KBM-7 (cell line): Measurements from ENCODE around the gene TTF2.
"Not testable (repeated sequence)": the region's sequence is repeated elsewhere in the genome, so short reads cannot be mapped to it uniquely, and the experiment has no call there.

Experiments
- DNase-seq: peaks from one replicate; pipeline ENCODE4 v3.0.0-alpha.2; 2015
- in situ Hi-C: fragments of 300-500 bp; cut with MboI; formaldehyde crosslinking; loops from 2 replicates; pipeline ENCODE4 v1.14.3; 2020; ENCODE audit warnings: low sequenced_read_pairs, low pct_unique_long_range_greater_than_20kb, mixed read lengths

TTF2 gene

DNA sequence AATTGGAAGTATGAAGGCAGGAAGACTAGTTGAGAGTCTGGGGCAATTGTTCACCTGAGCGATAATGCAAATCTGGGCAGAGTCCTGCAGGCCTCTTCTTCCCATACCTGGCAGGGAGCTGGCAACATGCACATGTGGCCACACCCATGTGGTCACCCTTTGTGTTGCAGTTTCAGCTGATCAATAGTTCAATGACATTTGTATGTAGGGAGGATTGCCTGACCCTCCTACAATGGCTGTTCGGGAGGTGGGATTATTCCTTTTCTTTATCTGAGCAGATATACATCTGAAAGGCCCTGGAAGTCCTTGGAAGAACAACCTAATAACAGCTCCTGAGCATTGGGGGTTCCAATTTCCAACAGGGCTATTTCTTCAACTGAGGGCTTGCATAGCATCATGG is 76.6 kb downstream of the TTF2 start:
- in situ Hi-C loops: loop anchor here (25.0 kb wide), 2 partner anchors 326 to 676 kb away; no protein-coding TSS in a partner anchor
- DNase-seq: no peak

DNA sequence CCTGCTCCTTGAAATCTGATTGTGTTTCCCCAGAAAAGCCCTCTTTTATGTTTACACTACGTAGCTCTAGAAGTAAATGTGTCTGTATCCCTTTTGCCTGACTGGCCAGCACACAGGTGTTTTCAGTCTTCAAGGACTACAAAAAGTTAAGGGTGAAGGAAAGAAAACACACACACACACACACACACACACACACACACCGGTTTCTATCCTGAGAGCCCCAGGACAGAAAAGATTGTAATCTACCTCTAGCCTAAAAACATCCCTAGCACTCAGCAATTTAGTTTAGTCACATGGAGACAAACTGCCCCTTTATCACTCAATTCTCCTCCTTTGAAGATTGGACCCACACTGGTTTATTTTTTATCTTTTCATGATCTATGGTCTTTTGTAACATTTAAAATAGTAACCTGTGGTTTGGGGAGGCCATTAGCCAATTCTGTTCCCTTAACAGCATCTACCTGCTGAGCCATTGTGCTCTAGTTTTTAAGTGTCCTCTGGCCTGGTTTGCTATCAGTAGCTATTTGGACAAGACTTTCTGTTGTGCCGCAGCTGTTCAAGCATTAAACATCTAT is 77.2 kb downstream of the TTF2 start:
- DNase-seq: no peak
- in situ Hi-C loops: loop anchor here (25.0 kb wide), 2 partner anchors 325 to 675 kb away; no protein-coding TSS in a partner anchor

DNA sequence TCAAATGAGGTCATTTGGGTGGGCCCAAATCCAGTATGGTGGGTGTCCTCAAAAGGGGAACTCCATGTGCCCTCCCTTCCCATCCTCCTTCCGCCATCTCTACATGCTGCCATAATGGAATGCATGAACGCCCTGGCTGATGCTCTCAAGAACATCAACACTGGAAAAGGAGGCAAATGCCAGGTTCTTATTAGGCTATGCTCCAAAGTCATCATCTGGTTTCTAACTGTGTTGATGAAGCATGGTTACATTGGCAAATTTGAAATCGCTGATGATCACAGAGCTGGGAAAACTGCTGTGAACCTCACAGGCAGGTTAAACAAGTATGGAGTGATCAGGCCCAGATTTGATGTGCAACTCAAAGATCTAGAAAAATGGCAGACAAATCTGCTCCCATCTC is 78.0 kb downstream of the TTF2 start:
- in situ Hi-C loops: loop anchor here (25.0 kb wide), 2 partner anchors 324 to 674 kb away; no protein-coding TSS in a partner anchor
- no peak for DNase-seq

DNA sequence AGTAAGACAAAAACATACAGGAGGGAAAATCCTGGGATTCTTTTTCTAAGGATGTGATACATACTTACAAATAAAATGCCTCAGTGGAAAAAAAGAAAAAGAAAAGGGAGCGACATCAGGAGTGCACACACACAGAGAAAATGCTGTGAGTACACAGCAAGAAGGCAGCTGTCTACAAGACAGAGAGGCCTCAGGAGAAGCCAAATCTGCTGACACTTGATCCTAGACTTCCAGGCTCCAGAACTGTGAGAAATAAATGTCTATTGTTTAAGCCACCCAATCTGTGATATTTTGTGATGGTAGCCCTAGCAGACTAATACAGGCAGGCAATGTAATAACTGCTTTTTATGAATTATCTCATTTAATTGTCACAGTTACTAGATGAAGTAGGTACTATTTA is 78.4 kb downstream of the TTF2 start:
- in situ Hi-C loops: loop anchor here (25.0 kb wide), 2 partner anchors 324 to 674 kb away; no protein-coding TSS in a partner anchor
- DNase-seq: no peak

DNA sequence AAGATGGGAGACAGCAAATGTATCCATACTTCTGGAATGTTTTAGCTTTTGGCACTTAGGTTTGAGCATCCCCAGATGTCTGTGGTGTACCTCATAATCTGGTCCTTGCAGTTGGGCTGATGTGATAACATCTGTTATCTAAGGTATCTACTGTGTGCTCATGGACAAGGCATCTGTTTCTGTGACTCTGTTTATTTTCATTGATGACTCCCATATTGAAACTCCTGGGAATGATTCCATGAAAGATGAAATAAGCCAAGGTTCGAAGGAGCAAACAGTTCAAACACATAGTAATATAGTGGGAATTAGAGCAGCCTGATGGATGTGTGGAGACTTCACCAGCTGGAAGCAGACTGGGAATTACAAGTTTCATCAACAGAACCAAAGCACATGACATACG is 82.1 kb downstream of the TTF2 start:
- in situ Hi-C loops: loop anchor here (25.0 kb wide), 2 partner anchors 320 to 670 kb away; no protein-coding TSS in a partner anchor
- no peak for DNase-seq

DNA sequence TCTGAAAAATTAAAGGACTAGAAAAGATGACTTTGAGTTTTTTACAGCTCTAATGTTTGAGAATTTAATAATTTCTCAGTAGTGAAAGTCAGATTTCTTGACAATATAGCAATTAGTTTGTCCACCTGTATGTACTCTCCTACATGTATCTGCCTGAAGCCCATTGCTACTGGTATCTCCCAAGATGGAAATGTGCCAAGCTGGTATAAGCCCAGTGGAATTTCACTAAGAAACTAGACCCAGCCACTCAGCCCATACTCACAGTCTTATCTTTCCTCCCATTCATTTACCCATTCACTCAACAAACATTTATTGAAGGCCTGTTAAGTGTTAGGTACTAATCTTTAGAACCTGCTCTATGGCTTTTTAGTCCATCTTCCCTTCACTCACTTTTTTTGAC is 83.0 kb downstream of the TTF2 start:
- in situ Hi-C loops: loop anchor here (25.0 kb wide), 2 partner anchors 319 to 669 kb away; no protein-coding TSS in a partner anchor
- no peak for DNase-seq

DNA sequence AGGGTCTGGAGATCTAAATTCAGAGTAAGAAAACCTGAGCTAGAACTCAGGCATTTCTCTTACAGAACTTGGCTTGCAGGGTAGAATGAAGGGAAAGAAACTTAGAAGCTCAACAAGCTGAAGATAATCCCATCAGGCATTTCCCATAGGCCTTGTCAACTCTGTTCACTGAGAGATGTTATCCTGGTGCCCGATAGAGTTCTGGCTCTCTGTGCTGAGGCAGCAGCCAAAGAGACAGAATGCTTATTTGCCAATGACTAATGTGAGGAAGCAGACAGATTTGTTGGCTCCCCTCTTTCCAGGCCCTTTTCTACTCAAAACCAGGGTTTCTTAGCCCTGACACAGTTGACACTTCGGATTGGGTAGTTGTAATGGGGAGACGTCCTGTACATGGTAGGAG is 83.7 kb downstream of the TTF2 start:
- in situ Hi-C loops: loop anchor here (25.0 kb wide), 2 partner anchors 318 to 668 kb away; no protein-coding TSS in a partner anchor

DNA sequence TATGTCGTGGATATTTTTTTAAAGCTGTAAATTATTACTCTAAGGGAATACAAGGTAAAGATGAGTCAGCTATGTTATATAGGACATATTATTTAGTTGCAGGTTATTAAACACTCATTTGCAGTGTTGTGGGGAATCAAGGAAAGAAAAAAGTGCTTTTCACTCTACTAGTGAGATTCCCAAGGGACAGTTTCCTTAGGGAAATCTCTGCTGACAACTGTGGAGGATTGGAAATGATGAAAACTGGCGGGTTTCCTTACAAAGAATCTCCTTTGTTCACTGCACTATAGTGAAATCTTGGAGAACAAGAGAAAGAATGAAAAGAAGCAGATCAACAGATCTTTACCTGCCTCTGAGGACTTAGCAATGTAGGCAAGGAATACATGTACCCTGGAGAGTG is 85.9 kb downstream of the TTF2 start:
- in situ Hi-C loops: loop anchor here (25.0 kb wide), 2 partner anchors 316 to 666 kb away; no protein-coding TSS in a partner anchor
- no peak for DNase-seq

More for the DNA sequence above, 83.7 kb downstream of the TTF2 start:
- DNase-seq: no peak

DNA sequence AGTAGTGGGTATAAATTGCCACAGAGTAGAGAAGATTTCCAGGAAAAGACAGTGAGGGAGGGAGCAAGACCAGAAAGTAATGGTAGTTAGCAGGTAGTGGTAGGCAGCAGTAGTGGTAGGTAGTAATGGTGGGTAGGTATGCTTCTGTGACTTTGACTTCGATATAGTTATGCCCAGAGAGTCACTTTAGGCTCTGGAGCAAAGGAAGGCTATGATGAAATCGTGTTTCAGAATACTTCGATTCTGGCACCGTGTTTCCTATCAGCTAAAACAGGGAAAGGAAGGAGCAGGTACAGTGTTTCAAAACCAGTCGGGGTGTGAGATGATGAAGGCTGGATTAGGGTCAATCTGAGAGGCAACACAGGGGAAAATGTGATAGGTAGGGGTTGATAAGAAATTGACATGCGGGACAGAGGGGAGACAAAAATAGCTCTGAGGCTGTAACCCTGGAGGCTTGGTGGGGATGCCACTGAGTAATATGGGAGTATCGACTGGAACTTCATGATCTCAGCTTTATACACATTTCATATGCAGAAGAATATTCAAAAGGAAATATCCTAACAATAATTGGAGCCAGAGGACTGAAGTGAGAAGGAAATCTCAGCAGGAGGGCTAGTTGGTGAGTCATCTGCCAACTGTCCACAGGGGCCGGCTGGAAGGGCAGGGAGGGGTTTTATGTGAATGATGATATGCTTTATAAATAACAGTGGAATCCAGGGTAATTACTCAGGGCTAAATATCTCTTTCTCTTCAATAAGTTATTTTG is 86.6 kb downstream of the TTF2 start:
- in situ Hi-C loops: loop anchor here (25.0 kb wide), 2 partner anchors 316 to 666 kb away; no protein-coding TSS in a partner anchor
- DNase-seq: no peak

DNA sequence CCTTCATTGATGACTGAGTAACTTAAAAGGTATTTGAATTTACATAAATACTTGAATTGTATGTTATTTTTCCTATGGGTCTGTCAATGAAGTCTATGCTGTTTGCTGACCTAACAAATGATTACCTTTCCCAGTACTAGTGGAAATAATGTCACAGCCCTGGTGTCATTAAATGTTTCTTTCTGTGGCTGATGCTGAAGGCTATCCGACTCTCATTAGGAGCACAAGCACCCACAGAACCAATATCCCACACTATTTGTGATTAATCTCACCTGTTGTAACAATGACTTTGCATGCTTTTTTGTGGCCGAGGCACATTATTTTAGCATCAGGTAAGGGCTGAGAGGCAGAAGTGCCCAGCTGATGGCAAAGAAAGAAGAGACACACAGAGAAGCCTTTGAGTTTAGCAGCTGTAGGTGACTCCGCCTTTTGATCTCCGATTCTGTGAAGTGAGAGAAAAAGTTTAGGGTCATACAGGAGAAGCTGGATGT is 87.3 kb downstream of the TTF2 start:
- DNase-seq: no peak
- in situ Hi-C loops: loop anchor here (25.0 kb wide), 2 partner anchors 315 to 665 kb away; no protein-coding TSS in a partner anchor

DNA sequence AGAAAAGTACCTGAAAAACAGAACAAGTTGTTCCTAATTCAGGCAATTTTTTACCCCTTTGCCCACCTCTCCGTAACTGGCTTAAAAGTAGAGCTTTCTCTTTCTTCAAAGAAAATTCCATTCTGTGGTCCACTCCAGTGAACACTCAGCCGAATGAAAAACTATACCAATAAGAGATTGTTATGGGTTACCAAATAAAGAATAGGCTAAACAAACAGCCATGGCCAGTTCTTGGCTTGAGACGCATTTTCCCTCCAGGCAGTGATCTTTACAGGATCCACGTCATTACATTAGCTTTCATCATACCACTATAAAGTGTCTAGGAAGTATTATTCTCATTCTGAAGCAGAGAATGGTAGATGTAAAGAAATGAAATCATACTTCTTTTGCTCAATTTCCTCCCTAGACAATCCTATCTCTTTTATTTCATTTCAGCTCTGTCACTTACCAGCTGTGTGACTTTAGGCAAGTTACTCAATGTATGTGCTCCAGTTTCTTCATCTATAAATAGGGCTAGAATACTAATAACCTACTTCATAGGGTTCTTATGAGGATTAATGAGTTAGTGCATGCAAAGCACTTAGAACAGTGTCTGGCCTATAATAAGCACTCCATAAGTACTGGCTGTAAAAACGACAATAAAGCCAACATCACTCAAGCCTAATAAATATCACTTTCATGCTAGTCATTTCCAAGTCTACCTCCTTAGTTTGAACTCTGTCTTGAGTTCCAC is 87.9 kb downstream of the TTF2 start:
- DNase-seq: no peak
- in situ Hi-C loops: loop anchor here (25.0 kb wide), 2 partner anchors 314 to 664 kb away; no protein-coding TSS in a partner anchor

DNA sequence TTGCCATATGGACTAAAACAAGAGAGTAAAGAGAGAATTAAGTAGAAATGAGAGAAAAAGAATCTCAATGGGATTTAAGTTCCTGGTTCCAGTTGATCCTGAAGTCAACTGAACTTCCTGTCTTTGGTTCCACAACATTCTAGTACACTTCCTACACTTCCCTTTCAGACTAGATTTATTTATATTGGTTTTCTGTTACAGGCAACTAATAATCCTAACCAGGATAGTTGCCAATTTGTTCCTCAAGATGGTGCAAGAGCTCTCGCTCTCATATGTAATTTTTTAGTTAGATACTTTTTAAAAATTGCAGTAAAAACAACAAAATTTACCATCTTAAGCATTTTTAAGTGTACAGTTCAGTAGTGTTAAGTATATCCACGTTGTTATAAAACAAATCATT is 90.2 kb downstream of the TTF2 start:
- peak; percentile 17 for DNase-seq
- in situ Hi-C loops: no loop called here

DNA sequence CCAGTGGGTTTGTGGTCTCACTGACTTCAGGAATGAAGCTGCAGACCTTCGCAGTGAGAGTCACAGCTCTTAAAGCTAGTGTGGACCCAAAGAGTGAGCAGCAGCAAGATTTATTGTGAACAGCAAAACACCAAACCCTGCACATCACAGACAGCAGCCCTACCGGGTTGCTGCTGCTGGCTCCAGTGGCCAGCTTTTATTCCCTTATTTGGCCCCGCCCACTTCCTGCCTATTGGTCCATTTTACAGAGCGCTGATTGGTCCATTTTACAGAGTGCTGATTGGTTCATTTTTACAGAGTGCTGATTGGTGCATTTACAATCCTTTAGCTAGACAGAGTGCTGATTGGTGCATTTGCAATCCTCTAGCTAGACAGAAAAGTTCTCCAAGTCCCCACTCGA is 91.2 kb downstream of the TTF2 start:
- in situ Hi-C loops, DNase-seq: not testable (repeated sequence)
